HCT116 (cell line): ENCODE results near the gene ANGPT4. TPM values are rescaled to one million over a fixed set of nuclear protein-coding genes. Genes with fewer than 3 reads are reported as not detected.

ENCODE experiments used
- ATAC-seq: fragments of 200-7000 bp; cut with Tn5 transposase; 2 replicates; pipeline ENCODE4 v1.9.1; 2020; ENCODE audit warnings: mild to moderate bottlenecking, moderate library complexity
- BruUV-seq: library from RNA; stranded (reverse); fragments of 400-500 nt; replicated peaks from 2 replicates; lab custom pipeline; 2021; lab: Mats Ljungman, UMichigan
- CTCF ChIA-PET: fragments of 300-600 bp; sonication (Branson Sonifier 250); formaldehyde crosslinking; loops from one replicate; lab custom pipeline; 2021; ENCODE audit warnings: antibody characterized with exemption; lab: Charles Lee
- POLR2A ChIA-PET: fragments of 300-600, 350-600 bp; sonication (Branson Sonifier 250); formaldehyde crosslinking; loops from one replicate; lab custom pipeline; 2021; ENCODE audit warnings: antibody characterized with exemption; lab: Charles Lee
- RAD21 ChIA-PET, 2 experiments: fragments of 300-600 bp; sonication (Branson Sonifier 250); formaldehyde crosslinking; loops; one replicate each; lab custom pipeline; 2023; ENCODE audit warnings: low total read pairs in 2 of 2; ENCODE audit not compliant: uncharacterized antibody in 2 of 2, unreplicated experiment in 2 of 2, low non-redundant PET in 1 of 2; lab: Charles Lee
- DNase-seq: peaks from one replicate; pipeline ENCODE4 v3.0.0-alpha.2; 2010; ENCODE audit warnings: low read depth, low spot score
- H2AFZ ChIP-seq: fragments of 200-600 bp; shearing (Covaris generic), sonication (generic); 2 replicates; pipeline ENCODE4 v1.6.1; 2017; ENCODE audit warnings: low read depth, mixed run types, mixed read lengths, antibody characterized with exemption, low read length; ENCODE audit not compliant: poor library complexity, severe bottlenecking
- H3K27ac ChIP-seq: 2 replicates; pipeline ENCODE4 v1.5.1; 2012; ENCODE audit warnings: low read depth, low read length
- H3K27me3 ChIP-seq: fragments of 200-600 bp; sonication (generic); 2 replicates; pipeline ENCODE4 v1.6.1; 2016; ENCODE audit warnings: mixed run types, low read length, mixed read lengths; ENCODE audit not compliant: insufficient read depth
- H3K36me3 ChIP-seq, 2 experiments: fragments of 200-500 bp in 1 of 2; fragments of 200-600 bp in 1 of 2; sonication (Bioruptor generic) in 1 of 2; sonication (generic) in 1 of 2; 2 replicates each; pipeline versions ENCODE4 v1.5.1 to v1.6.1; 2014 to 2016; ENCODE audit warnings: low read length in 2 of 2, inconsistent platforms in 1 of 2, mixed read lengths in 1 of 2, mixed run types in 1 of 2; ENCODE audit not compliant: insufficient read depth in 2 of 2, control insufficient read depth in 1 of 2
- H3K4me1 ChIP-seq, 2 experiments: fragments of 200-600 bp in 1 of 2; sonication (generic) in 1 of 2; 2 replicates each; pipeline versions ENCODE4 v1.5.1 to v1.6.1; 2012 to 2017; ENCODE audit warnings: low read length in 2 of 2, inconsistent platforms in 1 of 2, mild to moderate bottlenecking in 1 of 2, mixed read lengths in 1 of 2, mixed run types in 1 of 2, moderate library complexity in 1 of 2; ENCODE audit not compliant: insufficient read depth in 2 of 2, control insufficient read depth in 1 of 2
- H3K4me2 ChIP-seq: fragments of 200-600 bp; sonication (generic); 2 replicates; pipeline ENCODE4 v1.6.1; 2017; ENCODE audit warnings: mixed run types, low read length, mixed read lengths
- H3K4me3 ChIP-seq, 2 experiments: fragments of 200-600 bp in 1 of 2; sonication (generic) in 1 of 2; replicated peaks in 1 of 2; 2 replicates each; pipeline ENCODE4 v1.5.1; 2011 to 2016; ENCODE audit warnings: low read length in 2 of 2, control low read depth in 1 of 2, low read depth in 1 of 2, mild to moderate bottlenecking in 1 of 2, mixed read lengths in 1 of 2, mixed run types in 1 of 2
- H3K79me2 ChIP-seq: fragments of 200-600 bp; sonication (generic); 2 replicates; pipeline ENCODE4 v1.6.1; 2017; ENCODE audit warnings: mild to moderate bottlenecking, mixed run types, low read length, moderate library complexity, mixed read lengths; ENCODE audit not compliant: insufficient read depth
- H3K9ac ChIP-seq: fragments of 200-600 bp; sonication (generic); 2 replicates; pipeline ENCODE4 v1.6.1; 2016; ENCODE audit warnings: low read length, mixed read lengths
- H3K9me2 ChIP-seq: fragments of 200-600 bp; sonication (generic), shearing (Covaris generic); 2 replicates; pipeline ENCODE4 v1.6.1; 2017; ENCODE audit warnings: mixed run types, mild to moderate bottlenecking, moderate library complexity; ENCODE audit not compliant: insufficient read depth
- H3K9me3 ChIP-seq, 2 experiments: fragments of 200-500 bp in 1 of 2; fragments of 200-600 bp in 1 of 2; sonication (Bioruptor generic) in 1 of 2; sonication (generic) in 1 of 2; 2 replicates each; pipeline ENCODE4 v1.6.1; 2014 to 2017; ENCODE audit warnings: low read length in 2 of 2, mixed read lengths in 2 of 2, inconsistent platforms in 1 of 2, low read depth in 1 of 2, mild to moderate bottlenecking in 1 of 2, mixed run types in 1 of 2, moderate library complexity in 1 of 2; ENCODE audit not compliant: control insufficient read depth in 1 of 2, insufficient read depth in 1 of 2
- H4K20me1 ChIP-seq: fragments of 200-600 bp; sonication (generic), shearing (Covaris generic); 2 replicates; pipeline ENCODE4 v1.6.1; 2017; ENCODE audit warnings: mixed run types, mild to moderate bottlenecking, moderate library complexity; ENCODE audit not compliant: insufficient read depth
- CBX3 ChIP-seq: IDR thresholded peaks from 2 replicates; pipeline ENCODE4 v1.6.1; 2012; ENCODE audit warnings: low read depth
- EGR1 ChIP-seq: IDR thresholded peaks from 2 replicates; pipeline ENCODE4 v1.6.1; 2012; ENCODE audit warnings: low read depth
- EZH2 ChIP-seq: fragments of 200-600 bp; sonication (generic); IDR thresholded peaks from 2 replicates; pipeline ENCODE4 v1.6.1; 2017; ENCODE audit warnings: antibody characterized with exemption, mixed run types
- MAX ChIP-seq: IDR thresholded peaks from 2 replicates; pipeline ENCODE4 v1.6.1; 2012
- POLR2A ChIP-seq: IDR thresholded peaks from 2 replicates; pipeline ENCODE4 v1.7.0; 2011; ENCODE audit warnings: borderline replicate concordance; ENCODE audit not compliant: insufficient read depth, insufficient read length; ENCODE audit errors: extremely low read depth
- REST ChIP-seq: IDR thresholded peaks from 2 replicates; pipeline ENCODE4 v1.6.1; 2012; ENCODE audit warnings: low read depth
- SRF ChIP-seq: IDR thresholded peaks from 2 replicates; pipeline ENCODE4 v1.6.1; 2012; ENCODE audit warnings: low read depth
- TCF7L2 ChIP-seq: IDR thresholded peaks from 2 replicates; pipeline ENCODE4 v1.7.0; 2011; ENCODE audit warnings: borderline replicate concordance, inconsistent platforms; ENCODE audit not compliant: insufficient read depth, insufficient read length; ENCODE audit errors: extremely low read depth
- ZBTB33 ChIP-seq: IDR thresholded peaks from 2 replicates; pipeline ENCODE4 v1.6.1; 2011; ENCODE audit warnings: mild to moderate bottlenecking, low read length, moderate library complexity; ENCODE audit not compliant: insufficient replicate concordance; ENCODE audit errors: extremely low read depth
- ZFX ChIP-seq: fragments of 450-650 bp; IDR thresholded peaks from 2 replicates; pipeline ENCODE4 v1.6.1; 2017
- intact Hi-C: fragments of 100-400 bp; cut with micrococcal nuclease; formaldehyde crosslinking; loops from 2 replicates; pipeline ENCODE4 v1.10.0; 2022
- total RNA-seq: library from RNA; stranded (reverse); gene quantifications from one replicate; pipeline ENCODE4 v1.2.1, GENCODE V29; 2021; ENCODE audit not compliant: unreplicated experiment

The ANGPT4 gene
- total RNA-seq, 1 experiment from 2014 or later, result not detected

GRCh38 chr20:919491-919916 is 3.4 kb upstream of the ANGPT4 start:
- no TSS peak for BruUV-seq
- Histone ChIP-seq H3K9me2 (no peaks in the 10 kb centered on the region), H3K36me3 (no peaks in the 10 kb centered on the region)

More at GRCh38 chr20:919491-919916, 3.4 kb upstream of the ANGPT4 start:
- ATAC-seq (no peak), DNase-seq (no peak)
- CTCF ChIA-PET, result no interaction called here
- Histone ChIP-seq H3K4me2 (no peak overlapping the region), H3K4me1 (no peaks in the 10 kb centered on the region), H3K27ac (no peak overlapping the region), H3K9ac (no peak overlapping the region), H3K27me3 (no peaks in the 10 kb centered on the region), H2AFZ (no peak overlapping the region), H3K9me3 (no peaks in the 10 kb centered on the region)
- TF ChIP-seq REST (no peak), ZFX (no peak), EGR1 (no peak), ZBTB33 (no peak), EZH2 (no peak), POLR2A (no peak), CBX3 (no peak), TCF7L2 (no peak), MAX (no peak), SRF (no peak)
- TF ChIP-seq, all 23 proteins: peak for 0
- no peak overlapping the region for H3K4me3 ChIP-seq
- ChIA-PET RAD21 (no interaction called here), POLR2A (no interaction called here)
- no peaks in the 10 kb centered on the region for H3K79me2 ChIP-seq
- intact Hi-C loops, result no loop called here
- H4K20me1 ChIP-seq, result no peaks in the 10 kb centered on the region
